Hepatocyte (in vitro differentiated cells): ENCODE measurements around the gene OPRM1. TPM values are rescaled to one million over a fixed set of nuclear protein-coding genes. Genes with fewer than 3 reads are reported as not detected.
A peak's percentile ranks its signal among the peaks of the same experiment; 100 is the strongest.

ENCODE experiments used
- DNase-seq: peaks from one replicate; pipeline ENCODE4 v3.0.0-alpha.2; 2016; ENCODE audit warnings: low spot score
- H2AFZ ChIP-seq: fragments of 200-600 bp; sonication (generic); 2 replicates; pipeline ENCODE4 v1.6.0; 2016; ENCODE audit warnings: antibody characterized with exemption, mild to moderate bottlenecking
- H3K27ac ChIP-seq: fragments of 200-600 bp; sonication (generic); 2 replicates; pipeline ENCODE4 v1.5.1; 2016; ENCODE audit warnings: mild to moderate bottlenecking
- H3K27me3 ChIP-seq: fragments of 200-600 bp; sonication (generic); 2 replicates; pipeline ENCODE4 v1.6.1; 2016
- H3K36me3 ChIP-seq: fragments of 200-600 bp; sonication (generic); replicated peaks from 2 replicates; pipeline ENCODE4 v1.5.1; 2016; ENCODE audit warnings: low read depth; ENCODE audit not compliant: insufficient read depth
- H3K4me1 ChIP-seq: fragments of 200-600 bp; sonication (generic); 2 replicates; pipeline ENCODE4 v1.5.1; 2016; ENCODE audit warnings: mild to moderate bottlenecking, moderate library complexity; ENCODE audit not compliant: insufficient read depth
- H3K4me2 ChIP-seq: fragments of 200-600 bp; sonication (generic); 2 replicates; pipeline ENCODE4 v1.6.0; 2016
- H3K4me3 ChIP-seq: fragments of 200-600 bp; sonication (generic); 2 replicates; pipeline ENCODE4 v1.5.1; 2016; ENCODE audit warnings: mild to moderate bottlenecking
- H3K79me2 ChIP-seq: fragments of 200-600 bp; sonication (generic); 2 replicates; pipeline ENCODE4 v1.6.0; 2017; ENCODE audit warnings: mild to moderate bottlenecking
- H3K9me2 ChIP-seq: fragments of 200-600 bp; sonication (generic); replicated peaks from 2 replicates; pipeline ENCODE4 v1.6.0; 2017; ENCODE audit warnings: mild to moderate bottlenecking; ENCODE audit not compliant: insufficient read depth
- H3K9me3 ChIP-seq: fragments of 200-600 bp; sonication (generic); 2 replicates; pipeline ENCODE4 v1.5.1; 2016; ENCODE audit warnings: low read depth, mild to moderate bottlenecking
- H4K20me1 ChIP-seq: fragments of 200-600 bp; sonication (generic); 2 replicates; pipeline ENCODE4 v1.6.0; 2016; ENCODE audit warnings: mild to moderate bottlenecking; ENCODE audit not compliant: insufficient read depth, poor library complexity, severe bottlenecking
- EZH2 ChIP-seq: fragments of 200-600 bp; sonication (generic); IDR thresholded peaks from 2 replicates; pipeline ENCODE4 v1.6.1; 2016; ENCODE audit warnings: antibody characterized with exemption, mild to moderate bottlenecking, borderline replicate concordance
- EZH2phosphoT487 ChIP-seq: fragments of 200-600 bp; sonication (generic); IDR thresholded peaks from one replicate; pipeline ENCODE4 v1.6.1; 2018; ENCODE audit warnings: antibody characterized with exemption, mild to moderate bottlenecking, low read depth, moderate library complexity; ENCODE audit not compliant: unreplicated experiment, severe bottlenecking
- WGBS: methylation state at CpG from one replicate; pipeline ENCODE4 v1.1.6; 2016; ENCODE audit warnings: low lambda C conversion rate; ENCODE audit errors: missing lambda C conversion rate; 5-methylcytosine and 5-hydroxymethylcytosine counted together
- polyA plus RNA-seq: library from polyadenylated mRNA; unstranded; fragments of >200 nt; fragmentation: Nextera tagmentation; extraction: Ambion mirVana; gene quantifications from 2 replicates; pipeline ENCODE4 v1.2.1, GENCODE V29; 2016
- total RNA-seq: library from RNA; depleted of rRNA; stranded (reverse); fragments of >200 nt; gene quantifications from 2 replicates; pipeline ENCODE4 v1.2.3, GENCODE V29; 2014
- TF ChIP-seq, protein P1 (sequence below): fragments of 200-600 bp; sonication (generic); IDR thresholded peaks from 2 replicates; pipeline ENCODE4 v1.5.1; 2016; ENCODE audit warnings: antibody characterized with exemption, mild to moderate bottlenecking; ENCODE audit not compliant: poor library complexity

The OPRM1 gene
- total and polyA plus RNA-seq, 2 experiments from 2014 or later, result not detected

- Histone ChIP-seq H4K20me1 (no peaks in the 10 kb centered on the region), H3K9me3 (no peaks in the 10 kb centered on the region), H3K4me1 (no peaks in the 10 kb centered on the region), H3K27ac (no peak overlapping the region), H3K36me3 (no peaks in the 10 kb centered on the region), H3K4me2 (no peak overlapping the region), H3K4me3 (no peak overlapping the region), H2AFZ (no peak overlapping the region), H3K9me2 (no peaks in the 10 kb centered on the region), H3K79me2 (no peaks in the 10 kb centered on the region), H3K27me3 (no peaks in the 10 kb centered on the region)
- TF ChIP-seq EZH2, result no peak
- TF ChIP-seq, protein P1, sequence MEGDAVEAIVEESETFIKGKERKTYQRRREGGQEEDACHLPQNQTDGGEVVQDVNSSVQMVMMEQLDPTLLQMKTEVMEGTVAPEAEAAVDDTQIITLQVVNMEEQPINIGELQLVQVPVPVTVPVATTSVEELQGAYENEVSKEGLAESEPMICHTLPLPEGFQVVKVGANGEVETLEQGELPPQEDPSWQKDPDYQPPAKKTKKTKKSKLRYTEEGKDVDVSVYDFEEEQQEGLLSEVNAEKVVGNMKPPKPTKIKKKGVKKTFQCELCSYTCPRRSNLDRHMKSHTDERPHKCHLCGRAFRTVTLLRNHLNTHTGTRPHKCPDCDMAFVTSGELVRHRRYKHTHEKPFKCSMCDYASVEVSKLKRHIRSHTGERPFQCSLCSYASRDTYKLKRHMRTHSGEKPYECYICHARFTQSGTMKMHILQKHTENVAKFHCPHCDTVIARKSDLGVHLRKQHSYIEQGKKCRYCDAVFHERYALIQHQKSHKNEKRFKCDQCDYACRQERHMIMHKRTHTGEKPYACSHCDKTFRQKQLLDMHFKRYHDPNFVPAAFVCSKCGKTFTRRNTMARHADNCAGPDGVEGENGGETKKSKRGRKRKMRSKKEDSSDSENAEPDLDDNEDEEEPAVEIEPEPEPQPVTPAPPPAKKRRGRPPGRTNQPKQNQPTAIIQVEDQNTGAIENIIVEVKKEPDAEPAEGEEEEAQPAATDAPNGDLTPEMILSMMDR, result peak; percentile 51
- WGBS, result 60% methylated on average over 11 of the region's 11 CpGs
- peak; percentile 43 for DNase-seq
Observed at GRCh38 chr6:154156135-154156896, 117.3 kb downstream of the OPRM1 start.

GRCh38 chr6:154157082-154157481, 118.0 kb downstream of the OPRM1 start:
- WGBS, result 81% methylated on average over 4 of the region's 4 CpGs
- Histone ChIP-seq H3K9me2 (no peaks in the 10 kb centered on the region), H3K4me1 (no peaks in the 10 kb centered on the region), H3K9me3 (no peaks in the 10 kb centered on the region), H3K4me2 (no peak overlapping the region), H3K36me3 (no peaks in the 10 kb centered on the region), H2AFZ (no peak overlapping the region), H3K79me2 (no peaks in the 10 kb centered on the region), H3K4me3 (no peak overlapping the region), H4K20me1 (no peaks in the 10 kb centered on the region), H3K27me3 (no peaks in the 10 kb centered on the region), H3K27ac (no peak overlapping the region)
- DNase-seq, result no peak
- TF ChIP-seq, protein P1, result no peak
- no peak for TF ChIP-seq EZH2

DNA sequence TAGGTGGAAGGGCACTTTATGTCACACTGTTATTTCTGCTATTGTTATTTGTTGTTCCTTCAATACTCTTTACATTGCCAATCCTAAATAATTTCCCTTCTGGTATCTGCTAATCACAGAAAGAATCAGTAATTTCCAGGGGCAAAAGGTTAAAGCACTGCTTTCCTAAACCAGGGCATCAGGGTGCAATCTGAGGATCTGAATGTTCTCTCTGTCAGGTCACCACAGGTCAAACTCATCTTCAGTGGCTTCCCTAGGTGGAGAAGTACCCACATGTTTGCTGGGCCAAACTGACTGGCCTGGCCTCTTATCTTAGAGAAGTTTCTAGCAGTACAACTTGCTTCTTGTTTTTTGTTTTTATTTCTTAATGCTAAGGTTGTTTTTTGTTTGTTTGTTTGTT, 118.7 kb downstream of the OPRM1 start:
- H3K4me3 ChIP-seq, result no peak overlapping the region
- H3K4me1 ChIP-seq, result no peaks in the 10 kb centered on the region

More for the DNA sequence above, 118.7 kb downstream of the OPRM1 start:
- H3K27me3 ChIP-seq, result no peaks in the 10 kb centered on the region
- H3K79me2 ChIP-seq, result no peaks in the 10 kb centered on the region
- no peak overlapping the region for H2AFZ ChIP-seq
- no peaks in the 10 kb centered on the region for H4K20me1 ChIP-seq
- no peaks in the 10 kb centered on the region for H3K36me3 ChIP-seq
- no peak overlapping the region for H3K4me2 ChIP-seq
- no peak overlapping the region for H3K27ac ChIP-seq
- no peaks in the 10 kb centered on the region for H3K9me3 ChIP-seq
- H3K9me2 ChIP-seq, result no peaks in the 10 kb centered on the region
- TF ChIP-seq EZH2 (no peak), EZH2phosphoT487 (no peak)
- TF ChIP-seq, protein P1, result no peak
- no peak for DNase-seq
